GM12891 (cell line): Measurements from ENCODE around the gene SEMA3G.

Experiments
- DNase-seq: peaks from one replicate; pipeline ENCODE4 v3.0.0; 2011; ENCODE audit warnings: low spot score; ENCODE audit not compliant: insufficient read length
- FAIRE-seq: peaks from 2 replicates; lab custom pipeline; 2011; peaks lifted over from hg19 to GRCh38; lab: Jason Lieb, UNC
- PAX5 ChIP-seq: IDR thresholded peaks from 2 replicates; pipeline ENCODE4 v1.6.1; 2011; ENCODE audit warnings: low read length, moderate library complexity, mild to moderate bottlenecking; ENCODE audit not compliant: insufficient read depth, severe bottlenecking
- POLR2A ChIP-seq: IDR thresholded peaks from 2 replicates; pipeline ENCODE4 v1.6.1; 2011; ENCODE audit warnings: low read depth, low read length, control low read depth
- POLR2AphosphoS5 ChIP-seq: IDR thresholded peaks from 2 replicates; pipeline ENCODE4 v1.6.1; 2011; ENCODE audit warnings: low read depth, low read length, control low read depth
- POU2F2 ChIP-seq: IDR thresholded peaks from 2 replicates; pipeline ENCODE4 v1.6.1; 2011; ENCODE audit warnings: low read depth, mild to moderate bottlenecking, control low read depth, low read length, moderate library complexity
- SPI1 ChIP-seq: IDR thresholded peaks from 2 replicates; pipeline ENCODE4 v1.6.1; 2011; ENCODE audit warnings: low read depth, low read length, control low read depth
- TAF1 ChIP-seq: IDR thresholded peaks from 2 replicates; pipeline ENCODE4 v1.6.1; 2011; ENCODE audit warnings: low read depth, low read length, control low read depth

Gene SEMA3G

DNA sequence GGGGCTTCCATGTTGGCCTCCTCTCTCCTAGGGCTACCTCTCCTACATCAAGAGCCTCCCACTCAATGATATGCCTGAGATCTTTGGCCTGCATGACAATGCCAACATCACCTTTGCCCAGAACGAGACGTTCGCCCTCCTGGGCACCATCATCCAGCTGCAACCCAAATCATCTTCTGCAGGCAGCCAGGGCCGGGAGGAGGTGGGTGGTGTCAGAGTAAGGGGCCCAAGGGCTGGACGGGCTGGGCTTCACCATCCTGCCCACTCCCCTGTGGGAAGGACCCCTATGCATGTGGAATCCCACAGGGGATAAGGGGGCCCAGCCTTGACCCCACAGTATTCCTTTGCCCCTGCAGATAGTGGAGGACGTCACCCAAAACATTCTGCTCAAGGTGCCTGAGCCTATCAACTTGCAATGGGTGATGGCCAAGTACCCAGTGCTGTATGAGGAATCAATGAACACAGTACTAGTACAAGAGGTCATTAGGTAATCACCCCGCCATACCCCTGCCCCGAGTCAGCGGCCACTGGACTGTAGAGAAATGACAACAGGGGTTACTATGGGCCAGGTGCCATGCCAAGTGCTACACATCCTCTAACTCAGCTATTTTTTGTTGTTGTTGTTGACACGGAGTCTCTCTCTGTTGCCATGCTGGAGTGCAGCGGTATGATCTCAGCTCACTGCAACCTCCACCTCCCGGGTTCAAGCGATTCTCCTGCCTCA is 47.1 kb downstream of the SEMA3G start:
- no peak for TF ChIP-seq SPI1
- no peak for TF ChIP-seq POU2F2
- no peak for TF ChIP-seq POLR2AphosphoS5
- TF ChIP-seq TAF1 = no peak
- no peak for TF ChIP-seq POLR2A
- no peak for TF ChIP-seq PAX5
- DNase-seq = no peak
- FAIRE-seq = no peak

- DNase-seq (no peak), FAIRE-seq (no peak)
- no peak for TF ChIP-seq POU2F2
- no peak for TF ChIP-seq POLR2A
- no peak for TF ChIP-seq PAX5
- no peak for TF ChIP-seq POLR2AphosphoS5
- TF ChIP-seq SPI1 = no peak
- no peak for TF ChIP-seq TAF1
Observed at GRCh38 chr3:52396907-52397591, 47.9 kb downstream of the SEMA3G start.

- FAIRE-seq = no peak
- no peak for TF ChIP-seq POU2F2
- no peak for TF ChIP-seq POLR2A
- no peak for TF ChIP-seq SPI1
- no peak for TF ChIP-seq POLR2AphosphoS5
- no peak for TF ChIP-seq PAX5
- TF ChIP-seq TAF1 = no peak
- DNase-seq = no peak
Observed at GRCh38 chr3:52396011-52396906, 48.6 kb downstream of the SEMA3G start.

- FAIRE-seq = no peak
- DNase-seq = no peak
- TF ChIP-seq POLR2AphosphoS5 (no peak), POLR2A (no peak), TAF1 (no peak), SPI1 (no peak), POU2F2 (no peak), PAX5 (no peak)
Observed at GRCh38 chr3:52395503-52395865, 49.4 kb downstream of the SEMA3G start.

DNA sequence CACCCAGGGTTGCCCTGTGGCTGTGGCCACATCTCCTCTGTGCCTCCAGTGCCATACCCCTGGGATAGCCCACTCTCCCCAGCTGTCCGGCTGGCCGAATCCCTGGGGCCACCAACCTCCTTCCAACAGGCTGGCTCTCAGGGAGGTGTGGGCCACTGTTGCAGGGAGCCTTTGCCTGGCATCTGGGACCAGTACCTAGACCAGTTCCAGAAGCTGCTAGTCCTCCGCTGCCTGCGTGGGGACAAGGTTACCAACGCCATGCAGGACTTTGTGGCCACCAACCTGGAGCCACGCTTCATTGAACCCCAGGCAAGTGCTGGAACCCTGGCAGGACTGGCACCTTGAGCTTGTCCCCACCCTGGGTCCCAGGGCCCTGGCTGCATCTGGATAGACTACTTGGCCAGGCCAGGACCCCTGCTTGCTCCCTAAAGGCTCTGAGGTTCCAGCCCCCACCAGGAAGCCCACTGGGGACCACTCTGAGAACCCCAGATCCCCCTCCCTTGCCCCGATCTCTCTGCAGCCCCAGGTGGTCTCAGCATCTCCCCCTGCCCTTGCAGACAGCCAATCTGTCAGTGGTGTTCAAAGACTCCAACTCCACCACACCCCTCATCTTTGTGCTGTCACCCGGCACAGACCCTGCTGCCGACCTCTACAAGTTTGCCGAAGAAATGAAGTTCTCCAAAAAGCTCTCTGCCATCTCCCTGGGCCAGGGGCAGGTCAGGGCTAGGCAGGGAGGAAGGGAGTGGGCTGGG is 50.0 kb downstream of the SEMA3G start:
- TF ChIP-seq POLR2A (no peak), POU2F2 (no peak), SPI1 (no peak), POLR2AphosphoS5 (no peak), TAF1 (no peak), PAX5 (no peak)
- DNase-seq (no peak), FAIRE-seq (no peak)

- TF ChIP-seq PAX5 = no peak
- TF ChIP-seq POU2F2 = no peak
- no peak for TF ChIP-seq POLR2A
- no peak for TF ChIP-seq TAF1
- TF ChIP-seq SPI1 = no peak
- TF ChIP-seq POLR2AphosphoS5 = no peak
- no peak for DNase-seq
- FAIRE-seq = no peak
Observed at GRCh38 chr3:52393959-52394670, 50.8 kb downstream of the SEMA3G start.

- DNase-seq = no peak
- FAIRE-seq = no peak
- TF ChIP-seq POLR2A = no peak
Observed at GRCh38 chr3:52393131-52393807, 51.6 kb downstream of the SEMA3G start.

DNA sequence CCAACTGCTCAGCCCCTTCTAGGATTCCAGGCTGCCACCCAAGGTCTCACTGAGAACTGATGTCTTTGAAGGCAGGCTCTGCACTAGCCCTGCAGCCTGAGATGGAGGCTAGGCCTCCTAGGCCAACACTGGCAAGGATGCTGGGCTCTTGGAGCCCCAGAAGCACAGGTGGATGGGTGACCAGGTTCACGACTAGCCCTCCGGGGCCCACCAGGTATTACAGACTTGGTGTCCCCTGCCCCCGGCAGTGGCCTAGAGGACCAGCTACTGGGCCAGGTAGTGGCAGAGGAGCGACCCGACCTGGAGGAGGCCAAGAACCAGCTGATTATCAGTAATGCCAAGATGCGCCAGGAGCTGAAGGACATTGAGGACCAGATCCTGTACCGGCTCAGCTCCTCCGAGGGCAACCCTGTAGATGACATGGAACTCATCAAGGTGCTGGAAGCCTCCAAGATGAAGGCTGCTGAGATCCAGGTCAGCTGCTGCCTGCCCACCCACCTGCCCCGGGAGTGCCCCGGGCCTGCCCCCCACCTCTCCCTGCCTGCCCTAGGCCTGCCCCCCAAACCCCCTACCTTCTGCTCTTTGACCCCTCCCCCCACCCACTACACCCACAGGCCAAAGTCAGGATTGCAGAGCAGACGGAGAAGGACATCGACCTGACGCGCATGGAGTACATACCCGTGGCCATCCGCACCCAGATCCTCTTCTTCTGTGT is 52.5 kb downstream of the SEMA3G start:
- no peak for TF ChIP-seq POLR2AphosphoS5
- TF ChIP-seq POLR2A = no peak
- no peak for TF ChIP-seq PAX5
- TF ChIP-seq POU2F2 = no peak
- no peak for TF ChIP-seq TAF1
- TF ChIP-seq SPI1 = no peak
- DNase-seq (no peak), FAIRE-seq (no peak)
